HG02798 (cell line): ENCODE results near the gene ZIC2.
"Not testable (repeated sequence)": the region's sequence is repeated elsewhere in the genome, so short reads cannot be mapped to it uniquely, and the experiment has no call there.

ENCODE experiments used
- ATAC-seq: cut with Tn5 transposase; IDR thresholded peaks from one replicate; pipeline ENCODE4 v1.9.1; 2021; ENCODE audit warnings: mild to moderate bottlenecking; ENCODE audit not compliant: unreplicated experiment, poor library complexity

Gene ZIC2

DNA sequence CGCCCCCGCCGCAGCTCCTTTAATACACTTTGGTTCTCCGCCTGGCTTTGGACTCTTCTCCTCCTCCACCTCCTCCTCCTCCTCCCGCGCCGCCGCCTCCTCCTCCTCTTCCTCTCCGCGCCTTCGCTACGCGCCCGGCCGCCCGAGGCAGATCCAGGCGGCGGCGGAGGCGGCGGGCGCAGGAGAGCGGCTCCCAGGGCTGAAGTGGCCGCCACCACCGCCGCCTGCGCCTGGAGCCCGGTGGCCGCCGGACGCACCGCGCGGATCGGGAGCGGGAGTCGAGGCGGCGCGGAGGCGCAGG is at the start of gene ZIC2:
Gene ZIC2, plus strand, starts transcription at position 50 of the 301 bp plus-strand sequence. CDS start 281 bp downstream, outside the sequence.
- no peak for ATAC-seq

DNA sequence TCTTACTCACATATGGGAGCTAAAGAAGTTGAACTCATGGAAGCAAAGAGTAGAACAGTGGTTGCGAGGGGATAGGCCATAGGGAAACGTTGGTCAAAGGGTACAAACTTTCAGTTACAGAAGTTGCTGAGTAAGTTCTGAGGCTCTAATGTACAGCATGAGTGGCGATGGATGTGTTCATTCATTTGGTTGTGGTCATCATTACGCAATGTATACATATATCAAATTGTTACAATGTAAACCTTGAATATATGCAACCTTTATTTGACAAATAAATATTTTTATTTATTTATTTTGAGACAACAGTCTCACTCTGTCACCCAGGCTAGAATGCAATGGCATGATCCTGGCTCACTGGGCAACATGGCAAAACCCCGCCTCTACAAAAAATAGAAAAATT is 48.7 kb upstream of the ZIC2 start:
- ATAC-seq, result no peak

DNA sequence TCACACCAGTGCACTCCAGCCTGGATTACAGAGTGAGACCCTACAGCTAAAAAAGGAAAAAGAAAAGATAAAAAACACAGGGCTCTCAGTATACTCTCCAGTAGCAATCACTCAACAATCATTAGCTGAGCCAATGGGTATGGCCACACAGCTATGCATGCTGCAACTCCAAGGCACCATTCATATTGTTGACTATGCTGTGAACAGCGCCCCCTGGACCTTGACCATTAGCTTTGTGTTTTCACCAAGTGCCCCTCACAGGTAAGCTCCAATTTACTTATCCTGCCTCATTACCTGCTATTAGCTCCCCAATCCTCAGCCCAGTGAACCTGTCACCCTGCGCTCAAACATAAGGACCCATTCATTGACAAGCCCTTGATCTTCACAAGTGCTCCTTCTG is 45.8 kb upstream of the ZIC2 start:
- no peak for ATAC-seq

DNA sequence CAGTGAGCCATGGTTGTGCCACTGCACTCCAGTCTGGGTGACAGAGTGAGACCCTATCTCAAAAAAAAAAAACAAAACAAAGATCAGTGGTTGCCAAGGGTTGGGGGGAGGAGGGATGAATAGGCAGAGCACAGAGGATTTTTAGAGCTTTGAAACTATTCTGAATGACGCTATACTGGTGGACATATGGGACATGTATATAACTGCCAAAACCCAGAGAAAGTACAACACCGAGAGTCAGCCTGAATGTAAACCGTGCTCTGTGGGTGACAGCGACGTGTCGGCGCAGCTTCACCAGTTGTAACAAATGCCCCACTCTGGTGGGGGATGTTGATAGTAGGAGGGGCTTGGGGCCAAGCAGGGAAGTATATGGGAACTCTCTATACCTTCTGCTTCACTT is 42.9 kb upstream of the ZIC2 start:
- no peak for ATAC-seq

DNA sequence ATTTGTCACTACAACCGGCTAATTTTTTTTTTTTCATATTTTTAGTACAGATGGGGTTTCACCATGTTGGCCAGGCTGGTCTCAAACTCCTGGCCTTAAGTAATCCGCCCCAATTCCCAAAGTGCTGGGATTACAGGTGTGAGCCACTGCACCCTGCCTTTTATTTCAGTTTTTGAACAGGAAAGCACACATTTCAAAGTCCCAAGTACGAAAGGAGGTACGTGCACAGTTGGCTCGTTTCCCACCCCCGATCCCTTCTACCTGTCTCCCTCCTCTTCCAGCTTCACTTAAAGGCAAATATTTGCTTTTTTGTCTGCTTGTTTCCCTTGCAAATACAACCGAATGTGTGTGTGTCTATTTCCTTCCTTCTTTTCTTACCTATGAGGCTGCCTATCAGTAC is 40.5 kb upstream of the ZIC2 start:
- ATAC-seq, result no peak

DNA sequence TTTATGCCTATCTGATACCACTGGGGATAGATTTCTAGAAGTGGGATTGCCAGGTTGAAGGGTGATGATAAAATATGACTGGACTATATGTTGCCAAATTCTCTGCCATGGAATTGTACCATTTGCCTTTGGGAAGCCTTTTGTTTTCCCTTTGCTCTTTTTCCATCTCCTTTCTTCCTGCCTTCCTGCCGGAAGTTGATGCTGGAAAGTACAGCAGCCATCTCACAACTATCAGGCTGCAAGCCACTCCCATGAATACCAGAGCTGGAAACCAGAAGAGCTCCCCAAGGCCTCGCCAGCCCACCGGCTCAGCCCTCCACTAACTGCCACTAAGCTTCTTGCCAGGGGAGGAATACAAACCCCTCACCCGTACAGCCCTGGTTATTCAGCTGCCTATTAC is 39.7 kb upstream of the ZIC2 start:
- no peak for ATAC-seq

DNA sequence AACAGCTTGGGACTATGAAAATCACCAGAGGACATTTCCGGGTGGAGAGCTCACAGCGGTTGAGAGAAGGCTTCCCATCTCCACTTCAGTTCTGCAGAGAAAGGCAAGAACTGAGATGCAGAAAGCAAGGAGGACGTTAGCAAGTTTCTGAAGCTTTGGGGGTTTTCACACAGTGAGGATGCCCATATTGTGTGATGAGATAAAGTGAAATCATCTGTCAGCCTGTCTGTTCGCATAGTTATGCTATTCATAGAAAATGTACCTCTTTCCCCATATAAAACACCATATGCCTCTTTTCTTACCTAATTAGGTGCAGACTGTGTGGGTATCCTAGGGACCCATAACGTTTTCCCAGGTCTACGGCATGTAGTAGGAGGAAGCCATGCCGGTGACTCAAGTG is 37.5 kb upstream of the ZIC2 start:
- ATAC-seq, result no peak

DNA sequence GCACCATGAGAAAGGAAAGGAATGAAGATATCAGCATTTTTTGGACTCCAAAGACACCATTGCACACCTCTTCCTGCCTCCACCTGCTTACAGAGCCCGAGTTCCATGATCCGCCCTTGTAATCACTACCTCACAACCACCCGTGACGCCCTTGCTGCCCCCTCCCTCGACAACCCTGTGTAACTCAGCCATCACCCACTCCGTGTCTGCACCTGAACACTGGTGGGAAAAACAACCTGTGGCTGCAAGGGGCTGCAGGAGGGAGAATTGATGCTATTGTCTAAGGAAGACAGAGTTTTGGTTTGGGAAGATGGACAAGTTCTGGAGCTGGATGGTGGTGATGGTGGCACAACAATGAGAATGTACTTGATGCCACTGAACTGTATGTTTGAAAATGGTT is 37.0 kb upstream of the ZIC2 start:
- ATAC-seq, result no peak

DNA sequence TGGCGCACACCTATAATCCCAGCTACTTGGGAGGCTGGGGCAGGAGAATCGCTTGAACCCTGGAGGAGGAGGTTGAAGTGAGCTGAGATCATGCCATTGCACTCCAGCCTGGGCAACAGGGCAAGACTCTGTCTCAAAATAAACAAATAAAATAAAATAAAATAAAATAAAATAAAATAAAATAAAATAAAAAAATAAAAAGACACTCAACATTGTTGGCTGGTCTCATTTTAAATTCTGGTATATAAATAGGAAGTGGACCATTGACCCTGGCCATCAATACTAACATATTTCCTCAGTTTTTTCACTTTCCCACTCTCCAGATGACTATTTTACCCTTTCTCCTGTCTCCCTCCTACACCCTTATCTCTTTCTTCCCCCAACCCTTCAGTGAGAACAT is 36.1 kb upstream of the ZIC2 start:
- not testable (repeated sequence) for ATAC-seq

DNA sequence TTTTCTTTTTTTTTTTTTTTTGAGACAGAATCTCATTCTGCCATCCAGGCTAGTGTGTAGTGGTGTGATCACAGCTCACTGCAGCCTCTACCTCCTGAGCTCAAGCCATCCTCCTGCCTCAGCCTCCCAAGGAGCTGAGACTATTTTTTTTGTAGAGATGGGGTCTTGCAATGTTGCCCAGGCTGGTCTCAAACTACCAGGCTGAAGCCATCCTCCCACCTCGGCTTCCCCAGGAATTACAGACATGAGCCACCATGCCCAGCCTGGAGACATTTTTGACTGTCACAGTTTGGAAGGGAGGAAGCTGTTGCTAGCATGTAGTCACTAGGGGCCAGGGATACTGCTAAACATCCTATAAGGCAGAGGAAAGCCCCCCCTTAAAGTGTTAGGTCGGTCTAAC is 33.9 kb upstream of the ZIC2 start:
- ATAC-seq, result no peak

DNA sequence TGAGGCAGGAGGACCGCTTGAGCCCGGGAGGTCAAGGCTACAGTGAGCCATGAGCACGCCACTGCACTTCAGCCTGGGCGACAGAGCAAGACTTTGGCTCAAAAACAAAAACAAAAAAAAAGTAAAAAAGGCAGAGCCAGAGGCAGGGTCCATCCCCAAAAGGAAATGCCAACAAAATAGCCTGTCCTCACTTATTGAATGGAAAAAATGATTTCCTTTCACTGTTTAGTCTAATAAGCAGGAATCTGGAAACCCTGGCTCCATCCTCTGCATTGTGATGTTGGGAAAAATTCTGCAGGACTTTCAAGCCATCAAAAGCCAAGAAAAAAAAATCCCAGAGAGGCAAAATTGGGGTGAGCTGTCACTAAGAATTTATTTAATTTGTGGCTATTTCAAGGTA is 33.2 kb upstream of the ZIC2 start:
- ATAC-seq, result no peak

DNA sequence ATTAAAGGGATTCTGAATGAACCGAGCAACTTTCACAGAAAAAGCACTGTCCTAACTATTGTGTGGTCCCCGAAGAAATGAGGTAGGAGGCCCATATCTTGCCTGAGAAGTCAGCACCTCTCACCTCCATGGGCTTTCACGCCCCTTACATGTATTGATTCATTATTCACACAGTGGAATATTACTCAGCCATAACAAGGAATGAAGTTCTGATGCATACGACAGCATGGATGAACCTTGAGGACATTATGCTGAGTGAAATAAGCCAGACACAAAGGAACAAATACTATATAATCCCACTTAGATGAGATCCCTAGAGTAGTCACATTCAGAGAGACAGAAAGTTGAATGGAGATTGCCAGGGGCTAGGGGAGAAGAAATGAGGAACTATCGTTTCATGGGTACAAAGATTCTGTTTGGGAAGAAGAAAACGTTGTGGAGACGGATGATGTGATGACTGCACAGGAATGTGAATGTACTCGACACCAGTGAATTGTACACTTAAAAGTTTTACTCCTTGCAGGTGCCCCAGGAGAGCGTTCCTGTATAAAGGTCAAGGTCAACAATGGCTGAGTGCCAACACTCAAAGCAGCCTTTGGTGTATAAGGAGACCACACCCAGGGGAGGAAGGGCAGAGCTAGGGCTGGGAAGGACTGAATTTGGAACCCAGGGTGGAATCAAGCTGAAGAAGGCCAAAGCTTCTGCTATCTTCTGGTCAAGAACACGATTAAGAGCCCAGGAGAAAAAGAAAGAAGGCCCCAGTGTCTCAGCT is 32.5 kb upstream of the ZIC2 start:
- no peak for ATAC-seq

DNA sequence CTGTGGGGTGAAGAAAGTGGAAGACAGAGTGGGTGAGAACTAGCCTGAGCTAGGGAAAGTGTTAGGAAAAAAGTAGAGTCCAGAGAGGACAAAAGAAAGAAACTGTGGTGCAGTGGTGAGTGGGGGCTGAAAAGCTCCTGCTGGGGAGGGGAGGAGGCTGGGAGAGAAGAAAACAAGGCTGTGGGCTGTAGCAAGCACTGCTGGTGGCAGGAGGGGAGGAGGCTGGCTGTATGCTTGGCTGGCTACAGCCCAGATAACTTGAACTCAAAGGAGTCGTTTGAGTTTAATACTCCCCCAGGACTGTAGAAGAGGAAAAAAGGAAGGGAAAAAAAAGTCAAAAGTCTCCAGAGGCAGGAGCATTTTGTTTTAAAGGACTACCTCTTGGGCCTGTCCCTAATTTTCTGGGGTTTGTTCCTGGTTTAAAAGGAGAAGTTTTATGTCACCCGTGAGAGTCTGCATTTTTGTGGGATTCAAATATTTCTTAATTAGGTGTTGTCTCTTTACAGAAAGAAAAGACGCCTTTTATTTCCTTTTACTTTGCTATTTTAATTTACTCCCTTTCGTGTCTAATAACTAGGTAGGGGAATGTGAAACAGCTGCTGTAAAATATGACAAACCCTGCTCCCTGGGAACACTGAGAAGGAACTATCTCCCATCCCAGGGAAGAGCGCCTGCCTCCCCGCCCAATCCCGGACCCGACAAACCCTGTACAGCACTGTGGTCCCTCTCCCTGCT is 31.7 kb upstream of the ZIC2 start:
- ATAC-seq, result no peak

DNA sequence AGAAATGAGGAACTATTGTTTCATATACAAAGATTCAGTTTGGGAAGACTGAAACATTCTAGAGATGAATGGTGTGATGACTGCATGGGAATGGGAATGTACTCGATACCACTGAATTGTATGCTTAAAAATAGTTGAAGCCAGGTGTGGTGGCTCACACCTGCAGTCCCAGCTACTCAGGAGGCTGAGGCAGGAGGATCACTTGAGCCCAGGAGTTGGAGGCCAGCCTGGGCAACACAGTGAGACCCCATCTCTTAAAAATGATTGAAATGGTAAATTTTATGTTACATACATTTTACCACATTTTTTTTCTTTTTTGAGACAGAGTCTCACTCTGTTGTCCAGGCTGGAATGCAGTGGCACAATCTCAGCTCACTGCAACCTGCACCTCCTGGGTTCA is 29.9 kb upstream of the ZIC2 start:
- not testable (repeated sequence) for ATAC-seq

DNA sequence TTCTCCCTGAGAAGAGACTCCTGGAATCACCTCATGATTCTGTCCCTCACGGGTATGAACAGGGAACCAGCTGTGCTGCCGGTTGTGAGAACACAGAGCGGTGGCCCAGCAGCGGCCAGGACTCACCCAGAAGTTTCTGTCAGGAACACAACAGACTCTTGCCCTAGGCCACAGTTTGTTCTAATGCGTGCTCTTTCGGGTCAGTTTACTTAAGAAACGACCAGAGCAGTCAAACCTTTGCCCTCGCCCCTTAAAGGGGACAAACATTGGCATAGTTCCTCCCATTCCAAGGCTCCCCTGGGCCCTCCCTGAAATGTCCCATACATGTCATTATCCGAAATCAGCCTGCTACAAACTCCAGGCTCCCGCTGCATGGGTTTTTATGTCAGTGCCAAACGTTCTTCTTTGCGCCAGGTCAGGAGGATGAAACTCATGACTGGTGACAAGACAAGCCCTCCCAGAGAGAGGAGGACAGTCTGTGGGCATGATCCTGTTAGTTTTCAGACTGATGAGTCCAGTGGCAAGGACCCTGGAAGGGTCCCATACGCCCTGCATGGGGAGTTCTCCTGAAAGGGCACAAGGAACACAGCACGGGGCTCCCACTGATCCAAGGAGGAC is 28.3 kb upstream of the ZIC2 start:
- ATAC-seq, result no peak

DNA sequence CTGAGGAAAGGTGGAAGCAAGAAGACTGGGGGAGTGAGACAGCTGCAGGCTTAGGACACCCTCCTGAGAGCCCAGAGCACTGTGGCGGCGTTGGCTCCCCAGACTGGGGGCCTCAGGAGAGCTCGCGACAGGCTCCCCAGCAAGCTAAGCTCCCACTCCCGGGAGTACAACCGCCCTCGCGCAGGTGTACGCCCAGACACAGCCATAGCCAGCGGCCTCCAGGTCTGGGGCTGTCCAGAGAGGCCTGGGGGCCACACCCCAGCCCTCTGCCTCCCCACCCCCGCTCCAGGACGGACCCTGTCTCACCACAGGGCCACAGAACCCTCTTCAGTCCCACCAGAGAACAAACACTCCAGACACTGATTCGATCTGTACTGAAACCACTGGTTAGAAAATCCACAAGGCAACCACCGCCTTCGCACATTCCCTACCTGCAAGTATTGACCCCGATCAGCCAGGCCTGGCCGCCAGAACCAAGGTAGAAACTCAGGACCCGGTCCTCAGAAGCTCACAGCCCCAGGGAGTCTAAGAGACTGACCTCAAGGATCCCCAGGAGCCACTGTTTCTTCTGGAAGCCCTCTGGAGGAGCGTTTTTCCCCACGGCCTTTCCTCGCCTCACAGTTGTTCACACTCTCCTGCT is 26.4 kb upstream of the ZIC2 start:
- no peak for ATAC-seq

DNA sequence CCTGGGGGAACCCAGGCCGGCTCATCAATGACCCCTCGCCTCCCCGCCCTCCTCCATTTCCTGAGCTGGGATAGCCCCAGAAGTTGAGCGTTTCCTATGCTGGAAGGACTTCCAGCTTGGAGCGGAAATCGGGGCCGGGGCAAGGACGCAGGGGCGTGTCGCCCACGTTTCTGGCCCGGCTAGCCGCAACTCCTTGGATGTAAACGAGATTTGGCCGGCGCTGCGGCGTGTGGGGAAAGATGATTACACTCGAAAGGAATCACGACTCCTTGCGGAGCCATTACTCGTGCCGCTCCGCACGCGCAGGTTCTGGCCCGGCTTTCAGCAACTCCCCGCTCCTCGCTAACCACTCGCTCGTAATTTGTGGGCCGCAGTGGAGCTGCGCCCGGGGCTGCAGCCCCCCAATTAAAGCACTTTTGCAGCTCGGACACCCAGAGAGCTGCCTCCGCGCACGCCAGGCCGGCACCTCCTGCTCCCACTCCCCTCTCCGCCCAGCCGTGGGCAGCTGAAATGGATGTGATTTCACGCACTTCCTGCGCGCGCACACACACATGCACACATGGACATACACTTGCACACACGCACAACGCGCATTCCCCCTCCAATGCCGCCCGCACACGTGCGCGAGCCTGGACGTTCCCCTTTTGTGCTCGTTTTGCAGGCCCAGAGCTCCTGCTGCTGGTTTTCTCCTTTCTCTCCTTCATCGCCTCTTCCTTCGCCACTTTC is 25.7 kb upstream of the ZIC2 start:
- no peak for ATAC-seq

DNA sequence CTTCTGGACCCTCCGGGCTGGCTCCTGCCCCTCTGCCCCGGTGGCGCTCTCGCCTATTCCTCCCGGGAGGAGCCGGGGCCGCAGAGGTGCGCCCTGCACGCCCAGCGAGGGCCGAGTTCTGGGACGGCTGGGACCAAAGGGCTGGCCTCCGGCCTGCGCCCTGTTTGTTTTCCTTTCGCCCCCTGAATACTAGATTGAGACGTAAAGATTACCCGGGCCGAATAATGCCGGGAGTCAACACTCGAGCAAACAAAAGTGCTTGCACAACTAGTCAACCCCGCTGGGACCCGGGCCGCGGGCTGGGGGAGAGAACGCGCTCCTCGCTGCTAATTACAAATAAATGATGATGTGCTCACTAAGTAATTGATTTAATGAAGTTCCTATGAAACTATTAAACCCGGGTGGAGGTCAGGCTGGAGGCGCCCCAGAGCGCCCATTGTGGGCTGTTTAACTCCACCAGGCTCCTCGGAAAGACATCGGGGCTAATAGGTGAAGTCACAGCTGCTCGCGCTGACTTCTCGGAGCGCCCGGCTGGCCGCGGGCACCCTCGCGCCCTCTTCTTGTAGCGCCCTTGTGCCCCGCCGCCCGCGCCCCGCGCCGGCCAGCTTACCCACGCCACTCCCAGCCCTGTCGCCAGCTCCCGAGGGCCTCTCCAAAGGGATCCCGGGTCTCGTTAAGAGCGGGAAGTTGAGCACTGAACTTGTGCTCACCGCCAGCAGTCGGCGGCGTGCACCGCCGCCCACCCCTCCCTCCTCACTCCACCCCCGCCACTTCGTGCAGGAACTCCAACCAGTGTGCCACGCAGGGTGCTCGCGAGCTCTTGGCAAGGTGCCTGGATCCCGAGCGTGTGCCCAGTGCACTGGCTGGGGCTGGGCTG is 24.9 kb upstream of the ZIC2 start:
- no peak for ATAC-seq

DNA sequence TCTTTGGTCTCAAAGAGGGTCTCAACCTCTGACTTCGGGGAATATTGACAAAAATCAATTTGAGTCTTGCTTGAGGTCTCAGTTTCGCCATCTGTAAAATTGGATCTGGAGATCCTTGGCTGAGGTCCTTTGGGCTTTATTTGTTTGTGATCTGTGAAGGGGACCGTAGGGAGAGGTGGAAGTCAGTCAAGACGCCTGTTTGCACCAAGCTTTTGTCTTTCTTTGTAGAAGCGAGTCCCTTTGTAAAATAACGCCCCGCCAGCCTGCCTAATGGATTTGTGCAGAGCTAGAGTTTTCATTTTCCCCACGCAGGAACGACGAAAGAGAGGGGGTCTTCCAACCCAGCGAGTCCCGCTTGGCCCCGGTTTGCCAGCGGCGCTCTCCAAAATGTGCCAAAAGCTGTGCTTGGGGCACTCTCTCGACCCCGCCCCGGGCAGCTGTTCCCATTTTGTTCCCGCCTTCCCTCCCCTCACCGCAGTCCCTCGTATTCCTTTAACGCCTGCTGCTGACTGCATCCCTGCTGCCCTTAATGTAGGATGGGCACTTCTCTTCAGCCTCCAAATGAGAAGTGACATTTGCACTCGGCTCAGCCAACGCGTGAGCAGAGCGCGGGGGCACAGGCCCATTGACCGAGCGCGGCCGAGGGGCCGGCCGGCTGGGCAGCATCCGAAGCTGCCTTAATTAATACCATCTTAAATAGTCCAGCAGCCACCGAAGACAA is 23.0 kb upstream of the ZIC2 start:
- ATAC-seq, result no peak
